WTC11 (cell line): Measurements from ENCODE around the gene CDK5. TPM values are rescaled to one million over a fixed set of nuclear protein-coding genes. Genes with fewer than 3 reads are reported as not detected.

Experiments
- ATAC-seq: fragments of 200-7000 bp; cut with Tn5 transposase; 2 replicates; pipeline ENCODE4 v1.10.0; 2021; ENCODE audit warnings: mild to moderate bottlenecking, moderate library complexity
- CTCF ChIA-PET: fragments of 300-600 bp; sonication (Branson Sonifier 250); formaldehyde crosslinking; loops from one replicate; lab custom pipeline; 2021; ENCODE audit warnings: antibody characterized with exemption; lab: Charles Lee
- POLR2A ChIA-PET: fragments of 350-600 bp; sonication (Branson Sonifier 250); formaldehyde crosslinking; loops from one replicate; lab custom pipeline; 2021; ENCODE audit warnings: antibody characterized with exemption; lab: Charles Lee
- DNase-seq: peaks from one replicate; pipeline ENCODE4 v3.0.0; 2021; ENCODE audit warnings: low spot score
- H3K27ac Mint-ChIP-seq: 2 replicates; pipeline ENCODE4 v1.8.0; 2021; ENCODE audit warnings: mixed read lengths
- H3K27me3 Mint-ChIP-seq: 2 replicates; pipeline ENCODE4 v1.8.0; 2021; ENCODE audit warnings: low read depth, mild to moderate bottlenecking, moderate library complexity, mixed read lengths
- H3K36me3 Mint-ChIP-seq: 2 replicates; pipeline ENCODE4 v1.8.0; 2021; ENCODE audit warnings: mixed read lengths
- H3K4me1 Mint-ChIP-seq: 2 replicates; pipeline ENCODE4 v1.8.0; 2022; ENCODE audit warnings: mixed read lengths
- H3K4me3 Mint-ChIP-seq: 2 replicates; pipeline ENCODE4 v1.8.0; 2021; ENCODE audit warnings: mild to moderate bottlenecking, moderate library complexity, mixed read lengths
- H3K9me3 Mint-ChIP-seq: 2 replicates; pipeline ENCODE4 v1.8.0; 2021; ENCODE audit warnings: mixed read lengths
- ATF2 ChIP-seq: sonication (generic); formaldehyde crosslinking; IDR thresholded peaks from 2 replicates; pipeline ENCODE4 v1.8.1; 2022; ENCODE audit warnings: low read depth, missing genetic modification reagents, borderline replicate concordance
- ATF6 ChIP-seq: sonication (generic); formaldehyde crosslinking; IDR thresholded peaks from 2 replicates; pipeline ENCODE4 v1.8.1; 2023; ENCODE audit warnings: mild to moderate bottlenecking, missing genetic modification reagents
- CTCF ChIP-seq: fragments of 200-600 bp; IDR thresholded peaks from 2 replicates; pipeline ENCODE4 v1.8.0; 2022; ENCODE audit warnings: antibody characterized with exemption
- E2F1 ChIP-seq: sonication (generic); formaldehyde crosslinking; IDR thresholded peaks from 2 replicates; pipeline ENCODE4 v1.8.0; 2022; ENCODE audit warnings: mild to moderate bottlenecking, missing genetic modification reagents
- GRHL2 ChIP-seq: fragments of 250-450 bp; sonication (Bioruptor Pico); IDR thresholded peaks from 2 replicates; pipeline ENCODE4 v1.8.0; 2022; ENCODE audit warnings: mild to moderate bottlenecking, moderate library complexity; ENCODE audit not compliant: insufficient replicate concordance, severe bottlenecking
- HMGA2 ChIP-seq: fragments of 250-450 bp; sonication (Bioruptor Pico); IDR thresholded peaks from 2 replicates; pipeline ENCODE4 v1.4.0; 2021; ENCODE audit warnings: mild to moderate bottlenecking, moderate library complexity
- IRF1 ChIP-seq: sonication (generic); formaldehyde crosslinking; IDR thresholded peaks from 2 replicates; pipeline ENCODE4 v1.8.0; 2023; ENCODE audit warnings: missing genetic modification reagents
- KAT7 ChIP-seq: sonication (generic); formaldehyde crosslinking; IDR thresholded peaks from 2 replicates; pipeline ENCODE4 v1.8.1; 2023; ENCODE audit warnings: missing genetic modification reagents, mild to moderate bottlenecking, borderline replicate concordance
- MAX ChIP-seq: sonication (generic); formaldehyde crosslinking; IDR thresholded peaks from 2 replicates; pipeline ENCODE4 v1.8.0; 2022; ENCODE audit warnings: mild to moderate bottlenecking, missing genetic modification reagents
- NR2C2 ChIP-seq: sonication (generic); formaldehyde crosslinking; IDR thresholded peaks from 2 replicates; pipeline ENCODE4 v1.8.0; 2022; ENCODE audit warnings: mild to moderate bottlenecking, missing genetic modification reagents
- PRDM15 ChIP-seq: sonication (generic); formaldehyde crosslinking; IDR thresholded peaks from 2 replicates; pipeline ENCODE4 v1.8.0; 2022; ENCODE audit warnings: missing genetic modification reagents
- PREB ChIP-seq: sonication (generic); formaldehyde crosslinking; IDR thresholded peaks from 2 replicates; pipeline ENCODE4 v1.8.1; 2022; ENCODE audit warnings: mild to moderate bottlenecking, missing genetic modification reagents, moderate library complexity, borderline replicate concordance
- SMAD3 ChIP-seq: sonication (generic); formaldehyde crosslinking; IDR thresholded peaks from 2 replicates; pipeline ENCODE4 v1.8.0; 2022; ENCODE audit warnings: missing genetic modification reagents, mild to moderate bottlenecking, borderline replicate concordance
- SMAD4 ChIP-seq: sonication (generic); formaldehyde crosslinking; IDR thresholded peaks from 2 replicates; pipeline ENCODE4 v1.8.0; 2022; ENCODE audit warnings: mild to moderate bottlenecking, missing genetic modification reagents
- TP53 ChIP-seq: sonication (generic); formaldehyde crosslinking; IDR thresholded peaks from 2 replicates; pipeline ENCODE4 v1.8.1; 2023; ENCODE audit warnings: mild to moderate bottlenecking, missing genetic modification reagents
- ZNF121 ChIP-seq: sonication (generic); formaldehyde crosslinking; IDR thresholded peaks from 2 replicates; pipeline ENCODE4 v1.8.0; 2023; ENCODE audit warnings: missing genetic modification reagents
- ZNF138 ChIP-seq: sonication (generic); formaldehyde crosslinking; conservative IDR thresholded peaks from 2 replicates; pipeline ENCODE4 v1.8.1; 2022; ENCODE audit warnings: mild to moderate bottlenecking, moderate library complexity, missing genetic modification reagents
- ZNF219 ChIP-seq: sonication (generic); formaldehyde crosslinking; IDR thresholded peaks from 2 replicates; pipeline ENCODE4 v1.8.0; 2023; ENCODE audit warnings: missing genetic modification reagents, mild to moderate bottlenecking, borderline replicate concordance
- total RNA-seq: library from RNA; stranded (reverse); gene quantifications from 3 replicates; pipeline ENCODE4 v1.2.3, GENCODE V29; 2021

The CDK5 gene
- total RNA-seq, 1 experiment from 2014 or later: 27.8 TPM

- CTCF ChIA-PET: interaction anchor here (0.7 to 3.0 kb wide), 7 partner anchors 10 to 140 kb away, joined by 3 to 8 read pairs (median 4); no protein-coding TSS in a partner anchor
- H3K4me1 Mint-ChIP-seq: peaks cover 50% of the 10 kb centered on the region
Measured at GRCh38 chr7:151103973-151104372, 46.3 kb upstream of the CDK5 start.

More at GRCh38 chr7:151103973-151104372, 46.3 kb upstream of the CDK5 start:
- POLR2A ChIA-PET: interaction anchor here (0.5 kb wide), 1 partner anchor 123 kb away, joined by 3 read pairs; the partner anchor contains the start of gene ABCF2
- TF ChIP-seq PREB (no peak), TP53 (CRISPR knock-in tag) (no peak), SMAD3 (CRISPR knock-in tag) (no peak), IRF1 (CRISPR knock-in tag) (no peak), ATF2 (no peak), PRDM15 (CRISPR knock-in tag) (no peak), HMGA2 (CRISPR knock-in tag) (no peak), KAT7 (CRISPR knock-in tag) (no peak), E2F1 (no peak), GRHL2 (CRISPR knock-in tag) (no peak), ZNF219 (no peak), MAX (CRISPR knock-in tag) (no peak), CTCF (no peak), ZNF138 (CRISPR knock-in tag) (no peak), SMAD4 (CRISPR knock-in tag) (no peak), NR2C2 (no peak), ZNF121 (CRISPR knock-in tag) (no peak), ATF6 (CRISPR knock-in tag) (no peak)
- DNase-seq: no peak
- H3K4me3 Mint-ChIP-seq: peak overlapping the region; percentile 59
- no peaks in the 10 kb centered on the region for H3K27me3 Mint-ChIP-seq
- no peaks in the 10 kb centered on the region; the same call in 1 of the 2 replicates for H3K36me3 Mint-ChIP-seq
- ATAC-seq: no peak
- H3K27ac Mint-ChIP-seq: peak overlapping the region; percentile 96
- no peaks in the 10 kb centered on the region for H3K9me3 Mint-ChIP-seq
